ENCODE measurements around the gene PGD. TPM values are rescaled to one million over a fixed set of nuclear protein-coding genes. Genes with fewer than 3 reads are reported as not detected.

PGD gene
- total and polyA plus RNA-seq, 2 of the 13 experiments (the other 11 are each of a cell fraction or from before 2014, with no cell fraction given) = 64.8 to 210 TPM

GRCh38 chr1:10353282-10353681 lies 45.6 kb upstream of the PGD start:
- CTCF ChIA-PET (ENCODE audit: low intra/inter-chr PET ratio, low total read pairs) = no interaction called here
- Histone ChIP-seq H4K20me1 (ENCODE audit: insufficient read depth, low read length) (no peaks in the 10 kb centered on the region), H3K27me3 (ENCODE audit: control insufficient read depth in 1 of 2, insufficient read depth in 2 of 2, low read length in 2 of 2) (no peaks in the 10 kb centered on the region), H2AFZ (ENCODE audit: low read length) (no peak overlapping the region), H3K4me1 (ENCODE audit: insufficient read depth, low read length) (no peaks in the 10 kb centered on the region), H3K4me2 (ENCODE audit: low read depth, low read length) (no peak overlapping the region), H3K79me2 (ENCODE audit: insufficient read depth, low read length) (no peaks in the 10 kb centered on the region), H3K36me3 (replicated peaks in 1 of 2; ENCODE audit: control insufficient read depth in 1 of 2, insufficient read depth in 2 of 2, low read length in 2 of 2) (peaks cover 10 to 42% of the 10 kb centered on the region in 2 experiments; a peak in 4 of 5 replicates), H3K4me3 (replicated peaks in 1 of 3; ENCODE audit: insufficient read depth in 1 of 3, low read depth in 2 of 3, low read length in 3 of 3) (no peak overlapping the region), H3K27ac (ENCODE audit: extremely low read length, insufficient read depth, low read length) (no peak overlapping the region), H3K9me3 (ENCODE audit: low read length) (no peaks in the 10 kb centered on the region), H3K9ac (ENCODE audit: insufficient read depth, low read depth, low read length) (no peak overlapping the region)
- no peak for FAIRE-seq
- intact Hi-C loops (cut with micrococcal nuclease; ENCODE audit: unreplicated experiment) = no loop called here
- no peak for TF ChIP-seq NR0B2 (CRISPR knock-in tag; IDR thresholded peaks at IDR 0.05)
- TF ChIP-seq NONO (IDR thresholded peaks at IDR 0.05) = no peak
- no peak for TF ChIP-seq NONO (CRISPR knock-in tag; conservative IDR thresholded peaks at IDR 0.05)
- no peak for TF ChIP-seq CENPT (CRISPR knock-in tag; IDR thresholded peaks at IDR 0.05; ENCODE audit: low read depth)
- TF ChIP-seq TCF7L2 (IDR thresholded peaks at IDR 0.05; ENCODE audit: low read depth, low read length) = no peak
- TF ChIP-seq ZNF704 (CRISPR knock-in tag; IDR thresholded peaks at IDR 0.05; ENCODE audit: borderline replicate concordance) = no peak
- TF ChIP-seq MYC (CRISPR knock-in tag; IDR thresholded peaks at IDR 0.05; ENCODE audit: borderline replicate concordance) = no peak
- TF ChIP-seq ZNF143 (CRISPR knock-in tag; IDR thresholded peaks at IDR 0.05) = no peak
- TF ChIP-seq ATM (IDR thresholded peaks at IDR 0.05; ENCODE audit: borderline replicate concordance) = no peak
- no peak for TF ChIP-seq SMAD3 (CRISPR knock-in tag; IDR thresholded peaks at IDR 0.05)
- no peak for TF ChIP-seq ZNF605 (CRISPR knock-in tag; IDR thresholded peaks at IDR 0.05)
- TF ChIP-seq NFYB (CRISPR knock-in tag; IDR thresholded peaks at IDR 0.05) = no peak
- no peak for TF ChIP-seq HINFP (CRISPR knock-in tag; IDR thresholded peaks at IDR 0.05; ENCODE audit: low read depth)
- no TSS peak for BruUV-seq (replicated peaks)
- no peak for ATAC-seq
- in situ Hi-C loops (cut with HindIII; ENCODE audit: extremely low pct_ligation_motif_present, low pct_unique_long_range_greater_than_20kb) = no loop called here
- POLR2A ChIA-PET = no interaction called here
- DNase-seq (ENCODE audit: low spot score) = no peak
- WGBS (ENCODE audit: low lambda C conversion rate) = 97% methylated on average over 4 of the region's 4 CpGs
